Activated CD4-positive, alpha-beta T cell treated with anti-CD3 and anti-CD28 coated beads for 1 hour (primary cell): ENCODE results near the gene DMPK.

Experiments used
- DNase-seq: peaks from one replicate; pipeline ENCODE4 v3.0.0-alpha.2; 2020

DMPK gene, protein sequence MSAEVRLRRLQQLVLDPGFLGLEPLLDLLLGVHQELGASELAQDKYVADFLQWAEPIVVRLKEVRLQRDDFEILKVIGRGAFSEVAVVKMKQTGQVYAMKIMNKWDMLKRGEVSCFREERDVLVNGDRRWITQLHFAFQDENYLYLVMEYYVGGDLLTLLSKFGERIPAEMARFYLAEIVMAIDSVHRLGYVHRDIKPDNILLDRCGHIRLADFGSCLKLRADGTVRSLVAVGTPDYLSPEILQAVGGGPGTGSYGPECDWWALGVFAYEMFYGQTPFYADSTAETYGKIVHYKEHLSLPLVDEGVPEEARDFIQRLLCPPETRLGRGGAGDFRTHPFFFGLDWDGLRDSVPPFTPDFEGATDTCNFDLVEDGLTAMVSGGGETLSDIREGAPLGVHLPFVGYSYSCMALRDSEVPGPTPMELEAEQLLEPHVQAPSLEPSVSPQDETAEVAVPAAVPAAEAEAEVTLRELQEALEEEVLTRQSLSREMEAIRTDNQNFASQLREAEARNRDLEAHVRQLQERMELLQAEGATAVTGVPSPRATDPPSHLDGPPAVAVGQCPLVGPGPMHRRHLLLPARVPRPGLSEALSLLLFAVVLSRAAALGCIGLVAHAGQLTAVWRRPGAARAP

DNA sequence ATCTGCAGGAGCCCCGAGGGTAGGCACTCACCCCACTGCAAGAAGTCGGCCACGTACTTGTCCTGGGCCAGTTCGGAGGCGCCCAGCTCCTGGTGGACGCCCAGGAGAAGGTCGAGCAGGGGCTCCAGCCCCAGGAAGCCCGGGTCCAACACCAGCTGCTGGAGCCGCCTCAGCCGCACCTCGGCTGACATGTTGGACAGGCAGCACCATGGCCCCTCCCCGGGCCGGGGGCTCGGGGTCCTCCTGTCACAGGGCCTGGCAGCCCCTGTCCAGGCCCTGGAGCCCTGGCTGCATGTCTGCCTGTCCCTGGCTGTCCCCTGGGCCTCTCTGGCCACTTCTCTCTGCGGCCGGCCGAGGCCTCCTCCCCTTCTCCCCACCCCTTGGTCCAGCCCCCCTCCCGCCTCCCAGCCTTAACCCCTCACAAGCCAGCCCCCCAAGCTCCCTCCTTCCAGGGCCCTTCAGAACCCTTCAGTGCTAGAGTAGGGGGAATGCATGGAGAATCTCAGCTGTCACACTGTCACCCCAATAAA lies at the start of gene DMPK:
Gene DMPK, minus strand, starts transcription at position 329 of the 530 bp plus-strand sequence. Its CDS starts 138 bp downstream, at position 191.
- no peak for DNase-seq

DNA sequence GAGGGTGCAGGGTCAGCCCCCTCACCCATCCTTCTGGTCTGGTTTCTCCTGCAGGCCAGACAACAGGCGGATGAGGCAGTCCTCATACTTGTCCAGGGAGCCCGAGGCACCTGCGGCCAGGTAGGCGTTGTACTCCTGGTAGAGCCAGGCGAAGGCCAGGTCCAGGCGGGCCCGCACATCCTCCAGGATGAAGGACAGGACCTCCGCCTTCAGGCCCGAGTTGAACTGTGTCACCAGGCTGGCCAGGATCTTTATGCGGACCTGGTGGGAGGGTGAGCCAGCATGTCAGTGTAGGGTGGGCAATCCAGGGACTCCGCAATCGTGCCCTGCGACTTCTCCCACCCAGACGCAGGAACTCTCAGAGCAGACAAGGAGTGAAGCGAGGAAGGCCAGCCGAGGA lies 46.7 kb upstream of the DMPK start:
- DNase-seq = no peak

DNA sequence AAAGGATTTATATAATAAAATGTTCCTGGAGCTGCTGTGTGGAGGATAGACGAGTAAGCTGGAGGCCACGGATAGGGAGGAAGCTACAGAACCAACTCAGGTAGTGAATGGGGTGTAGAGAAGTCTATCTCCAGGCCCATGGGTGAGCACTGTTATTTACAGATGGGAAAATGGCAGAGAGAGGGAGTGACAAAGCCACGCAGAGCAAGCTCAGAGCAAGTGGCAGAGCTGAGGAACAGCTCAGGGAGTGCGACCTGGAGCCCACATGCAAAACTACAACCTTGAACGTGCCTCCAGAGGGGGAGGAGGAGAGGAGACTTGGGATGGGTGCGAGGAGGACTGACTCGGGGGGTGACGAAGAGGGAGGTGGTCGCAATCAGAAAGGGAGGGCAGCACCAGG lies 46.2 kb upstream of the DMPK start:
- DNase-seq = no peak

DNA sequence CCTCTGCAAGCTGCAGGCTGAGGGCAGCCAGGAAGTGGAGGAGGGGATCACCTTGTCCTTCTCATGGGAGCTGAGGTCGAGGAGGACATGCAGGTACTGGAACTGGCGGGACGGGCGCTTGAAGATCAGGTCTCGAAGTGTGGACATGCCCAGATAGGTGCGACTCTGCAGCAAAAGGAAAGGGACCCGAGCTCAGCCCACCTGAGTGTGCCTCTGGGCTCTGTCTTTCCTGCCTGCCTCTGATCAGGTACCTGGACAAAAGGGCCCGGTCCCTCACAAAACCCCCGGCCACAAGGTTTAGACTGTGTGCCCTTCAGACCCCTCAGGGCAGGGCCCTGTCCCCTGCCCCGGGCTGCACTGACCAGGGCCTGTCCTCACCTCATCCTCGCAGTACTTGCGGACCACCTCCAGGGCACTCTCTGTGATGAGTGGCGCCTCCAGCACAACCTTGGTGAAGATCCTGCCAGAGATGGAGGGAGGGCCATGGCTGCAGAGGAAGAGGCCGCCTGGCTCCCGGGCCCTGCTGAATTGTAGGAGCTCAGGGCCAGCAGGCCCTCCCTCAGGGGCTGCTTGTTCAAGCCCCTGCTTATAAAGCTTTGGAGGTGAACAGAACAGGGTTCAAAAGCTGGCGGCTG lies 45.3 kb upstream of the DMPK start:
- no peak for DNase-seq

DNA sequence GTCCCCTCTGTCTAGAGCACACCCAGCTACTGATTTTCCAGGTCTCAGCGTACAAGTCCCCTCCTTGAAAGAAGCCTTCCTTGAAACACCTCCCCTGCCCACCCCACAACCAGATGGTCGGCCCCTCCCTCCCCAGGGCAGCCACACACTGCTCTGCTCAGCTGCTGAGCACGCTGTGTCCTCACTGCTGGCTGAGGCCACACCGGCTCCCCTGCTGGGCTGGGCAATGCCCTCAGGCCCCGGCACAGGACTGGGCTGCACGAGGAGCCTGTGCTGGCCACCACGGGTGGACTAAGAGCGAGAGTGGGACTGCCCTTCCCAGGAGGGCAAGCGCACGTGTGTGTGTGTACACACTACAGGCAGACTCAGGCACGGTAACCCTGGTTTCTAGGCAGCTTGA lies 44.6 kb upstream of the DMPK start:
- no peak for DNase-seq

DNA sequence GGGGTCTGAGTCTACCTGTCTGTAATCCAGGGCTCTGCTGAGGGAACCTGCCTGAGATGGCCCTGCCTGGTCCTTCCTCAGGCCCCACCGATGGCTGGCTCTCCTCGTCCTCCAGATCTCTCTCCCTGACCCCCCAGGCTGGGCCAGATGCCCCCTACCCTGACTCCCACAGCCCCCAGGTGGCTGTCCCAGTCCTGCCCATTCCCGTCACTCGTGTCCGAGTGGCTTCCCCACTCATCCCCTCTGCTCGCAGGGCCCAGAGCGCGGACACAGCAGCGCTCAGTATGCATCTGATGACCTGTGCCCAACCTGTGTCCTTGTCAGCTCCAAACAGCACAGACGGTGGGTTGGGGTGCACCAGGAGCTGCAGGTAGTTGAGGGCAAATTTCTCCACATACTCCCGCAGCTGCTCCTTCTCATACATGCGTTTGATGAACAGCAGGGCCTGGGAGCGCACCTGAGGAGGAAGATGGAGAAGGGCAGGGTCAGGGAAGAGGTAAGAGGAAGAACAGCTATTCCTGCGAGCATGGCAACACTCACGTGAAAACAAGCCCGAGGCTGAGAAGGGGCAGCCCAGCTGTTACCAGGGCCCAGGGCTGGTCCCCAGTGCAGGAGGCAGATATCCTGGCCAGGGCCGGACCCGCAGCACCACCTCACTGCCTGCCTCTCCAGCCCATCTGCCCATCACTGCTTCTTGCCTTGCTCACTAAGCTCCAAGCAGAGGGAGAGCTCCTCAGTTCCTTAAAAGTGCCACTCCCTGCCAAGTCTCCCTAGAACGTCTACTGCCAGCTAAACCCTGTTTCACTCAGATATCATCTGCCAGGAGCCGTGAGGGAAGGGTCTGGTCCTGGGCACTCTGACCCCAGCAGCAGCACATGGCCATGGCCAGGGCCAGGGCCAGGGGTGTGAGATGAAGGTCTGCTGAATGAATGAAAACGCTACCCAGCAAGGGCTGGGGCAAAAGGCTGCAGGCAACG lies 43.9 kb upstream of the DMPK start:
- DNase-seq = no peak

DNA sequence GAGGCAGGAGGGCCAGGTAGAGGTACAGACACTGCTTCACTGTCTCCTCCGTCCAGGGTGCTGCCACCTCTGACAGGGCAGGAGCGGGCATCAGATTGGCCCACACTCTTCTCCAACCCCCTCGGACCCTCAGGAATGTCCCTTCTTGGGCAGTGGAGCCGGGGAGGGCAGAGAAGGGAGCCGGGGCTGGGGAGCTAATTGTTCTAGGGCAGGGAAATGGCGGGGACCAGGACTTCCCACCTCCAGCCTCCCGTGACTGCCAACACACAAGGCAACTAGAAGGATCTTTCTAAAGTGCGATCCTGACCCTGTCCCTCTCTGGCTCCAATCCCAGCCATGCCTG lies 42.9 kb upstream of the DMPK start:
- DNase-seq = no peak

DNA sequence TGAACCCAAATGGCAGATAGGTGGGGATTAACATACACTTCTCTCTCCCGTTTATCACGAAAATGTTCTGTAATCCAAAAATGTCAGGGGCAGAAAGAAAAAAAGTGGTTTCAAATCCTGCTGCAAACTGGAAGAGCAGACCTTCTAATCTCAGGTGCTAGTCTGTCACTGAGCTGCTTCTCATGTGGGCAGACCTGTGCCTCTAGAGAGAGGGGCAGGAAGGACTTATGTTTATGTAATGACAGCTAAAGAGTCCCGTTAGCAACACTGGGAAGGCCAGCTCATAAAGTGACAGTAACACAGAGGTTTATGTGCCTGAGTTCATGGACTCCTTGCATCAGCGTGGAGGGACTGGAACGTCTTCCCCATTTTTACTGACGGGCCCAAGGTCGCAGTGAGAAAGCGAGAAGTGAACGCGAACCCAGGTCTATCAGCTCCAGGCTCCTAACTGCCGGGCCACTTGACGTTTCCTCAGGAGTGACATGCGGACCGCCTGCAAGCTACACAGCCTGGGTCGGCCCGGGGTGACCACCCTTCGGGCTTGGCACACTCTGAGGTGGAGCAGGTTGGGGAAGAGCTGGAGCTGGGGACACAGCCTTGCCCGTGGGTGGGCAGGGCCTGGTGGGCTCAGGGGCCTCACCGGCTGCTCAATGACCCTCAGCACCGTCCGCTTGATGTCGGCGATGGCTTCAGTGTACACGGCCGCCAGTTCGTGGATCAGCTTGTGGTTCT lies 42.4 kb upstream of the DMPK start:
- no peak for DNase-seq

DNA sequence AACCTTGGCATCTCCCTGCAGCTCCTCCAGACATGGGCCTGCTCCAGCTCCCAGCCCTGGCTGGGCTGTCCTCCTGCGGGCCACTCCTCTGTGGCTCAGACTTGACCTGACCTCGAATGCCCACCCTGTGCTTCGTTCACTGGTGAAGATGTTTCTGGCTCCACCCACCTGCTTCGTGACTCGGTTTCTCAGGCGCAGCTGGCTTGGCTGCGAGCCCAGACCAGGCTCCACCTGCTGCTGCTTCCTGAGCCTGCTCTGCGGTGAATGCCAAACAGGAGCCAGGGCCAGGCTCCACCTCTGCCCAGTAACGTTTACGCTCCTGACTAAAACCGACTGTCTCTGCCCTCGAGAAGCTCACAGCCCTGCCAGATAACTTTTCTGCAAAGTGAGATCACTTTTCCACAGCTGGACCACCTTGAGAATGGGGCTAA lies 41.8 kb upstream of the DMPK start:
- DNase-seq = no peak

DNA sequence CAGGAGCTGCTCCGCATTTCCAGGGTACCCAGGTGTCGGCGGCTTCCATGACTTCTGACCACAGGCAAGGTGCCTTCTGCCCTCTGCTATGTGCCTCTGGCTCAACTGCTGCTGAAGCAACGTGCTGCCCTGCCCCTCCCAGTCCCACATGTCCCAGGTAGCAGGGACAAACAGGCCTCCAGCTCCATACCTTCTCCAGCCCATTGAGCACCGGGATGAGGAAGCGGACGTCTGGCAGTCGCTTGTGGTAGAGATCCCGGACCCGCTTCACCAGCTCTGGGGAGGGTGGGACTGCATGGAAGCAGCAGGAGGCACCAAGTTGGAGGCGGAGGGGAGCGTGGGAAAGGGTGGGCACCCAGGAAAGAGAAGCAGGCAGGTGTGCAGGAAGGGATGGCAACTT lies 40.9 kb upstream of the DMPK start:
- no peak for DNase-seq

DNA sequence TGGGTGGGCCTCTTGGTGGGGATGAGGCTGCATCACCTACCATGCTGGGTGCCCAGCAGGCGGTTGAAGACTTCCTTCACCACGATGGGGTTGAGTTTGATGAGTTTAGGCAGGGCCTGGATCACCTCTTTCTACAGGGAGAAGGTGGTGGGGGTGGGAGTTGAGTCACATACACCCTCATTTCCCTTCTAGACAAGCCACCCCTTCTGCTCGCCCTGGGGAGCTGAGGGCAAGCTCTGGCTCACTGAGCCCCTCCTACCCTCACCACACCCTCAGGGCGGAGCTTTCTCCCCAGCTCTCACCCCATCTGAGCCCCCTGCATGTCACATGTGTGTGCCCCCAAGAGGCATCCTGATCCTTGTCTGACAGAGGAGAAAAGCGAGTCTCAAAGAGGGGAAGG lies 40.4 kb upstream of the DMPK start:
- no peak for DNase-seq

DNA sequence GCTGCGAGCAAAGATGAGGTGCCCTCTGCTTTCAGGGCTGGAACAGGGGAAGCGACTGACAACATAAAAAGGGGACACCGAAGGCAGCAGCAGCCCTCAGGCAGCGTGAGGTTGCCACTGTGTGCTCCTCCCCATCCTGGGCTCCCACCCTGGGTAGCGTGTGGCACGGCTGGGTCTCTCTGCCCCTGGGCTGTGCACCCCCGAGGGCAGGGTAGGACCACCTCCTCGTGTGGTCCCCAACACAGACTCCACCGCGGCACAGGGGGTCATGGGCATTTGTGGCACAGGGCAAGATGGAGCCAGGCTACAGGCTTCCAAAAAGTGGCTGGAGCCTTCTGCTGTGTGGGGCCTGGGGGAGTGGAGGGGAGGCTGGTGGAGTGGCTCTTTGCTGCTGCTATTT lies 39.3 kb upstream of the DMPK start:
- no peak for DNase-seq

DNA sequence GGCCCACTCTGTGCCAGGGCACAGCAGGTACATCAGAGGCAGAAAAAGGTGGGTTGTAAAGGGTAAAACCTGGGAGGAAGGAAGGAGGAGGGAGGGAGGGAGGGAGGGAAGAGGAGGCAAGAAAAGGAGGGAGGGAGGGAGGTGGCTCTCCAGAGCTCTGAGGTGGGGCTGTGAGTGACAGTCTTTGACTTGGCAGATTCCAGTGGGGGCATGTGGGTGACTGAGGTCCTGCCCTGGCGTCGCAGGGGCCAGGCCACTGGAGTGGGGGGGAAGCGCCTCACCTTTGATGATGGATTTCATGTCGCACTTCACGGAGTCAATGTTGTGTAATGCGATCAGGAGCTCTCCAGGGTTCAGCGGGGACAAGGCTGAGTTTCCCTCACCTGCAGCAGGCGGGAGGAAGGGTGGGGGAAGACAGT lies 38.8 kb upstream of the DMPK start:
- DNase-seq = no peak

DNA sequence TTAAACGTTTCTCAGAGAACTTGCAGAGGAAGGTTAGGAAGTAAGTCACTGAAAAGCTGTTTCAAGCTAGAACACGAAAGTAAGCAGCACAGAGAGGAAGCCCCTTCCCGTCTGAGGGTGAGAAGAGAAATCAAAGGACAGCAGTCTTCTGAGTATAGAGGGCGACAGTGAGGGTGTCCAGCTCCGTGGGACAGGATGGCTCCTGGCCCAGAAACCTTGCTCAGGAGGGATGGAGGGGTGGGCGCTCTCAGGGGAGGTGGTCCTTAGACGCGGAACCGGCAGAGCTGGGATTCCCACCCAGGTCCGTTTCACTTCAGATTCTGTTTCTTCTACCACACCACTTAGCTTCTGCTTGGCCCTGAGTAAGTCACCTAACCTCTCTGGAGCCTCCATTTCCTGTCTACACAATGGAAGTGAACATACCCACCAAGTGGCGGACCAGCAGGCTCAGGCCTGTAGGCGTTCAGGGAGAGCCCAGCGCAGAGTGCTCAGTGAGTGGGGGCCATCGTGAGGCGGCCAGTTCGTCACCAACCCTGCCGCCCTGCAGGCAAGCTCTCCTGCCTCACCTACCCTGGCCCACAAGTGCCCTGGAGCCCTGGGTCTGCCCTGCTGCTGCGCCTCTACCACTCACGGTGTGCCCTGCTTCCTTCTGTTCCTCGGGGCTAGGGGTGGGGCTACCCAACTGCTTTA lies 38.3 kb upstream of the DMPK start:
- no peak for DNase-seq

DNA sequence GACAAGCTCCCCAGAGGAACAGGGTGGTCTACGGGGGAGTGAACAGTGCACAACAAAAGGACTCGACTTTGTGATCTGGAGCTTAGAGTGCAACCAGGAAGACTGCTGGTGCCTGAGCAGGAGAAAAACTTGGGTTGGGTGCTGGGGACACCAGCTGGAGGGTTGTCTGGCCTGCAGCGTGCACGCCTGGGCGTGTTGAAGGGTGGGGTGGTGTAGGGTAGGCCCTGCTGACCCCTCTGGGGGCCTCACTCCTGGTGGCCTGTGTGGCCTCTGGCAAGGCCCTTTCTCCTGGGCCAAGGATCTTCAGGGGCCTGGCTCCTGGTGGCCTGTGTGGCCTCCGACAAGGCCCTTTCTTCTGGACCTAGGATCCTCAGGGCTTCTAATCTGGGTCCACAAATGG lies 37.5 kb upstream of the DMPK start:
- no peak for DNase-seq

DNA sequence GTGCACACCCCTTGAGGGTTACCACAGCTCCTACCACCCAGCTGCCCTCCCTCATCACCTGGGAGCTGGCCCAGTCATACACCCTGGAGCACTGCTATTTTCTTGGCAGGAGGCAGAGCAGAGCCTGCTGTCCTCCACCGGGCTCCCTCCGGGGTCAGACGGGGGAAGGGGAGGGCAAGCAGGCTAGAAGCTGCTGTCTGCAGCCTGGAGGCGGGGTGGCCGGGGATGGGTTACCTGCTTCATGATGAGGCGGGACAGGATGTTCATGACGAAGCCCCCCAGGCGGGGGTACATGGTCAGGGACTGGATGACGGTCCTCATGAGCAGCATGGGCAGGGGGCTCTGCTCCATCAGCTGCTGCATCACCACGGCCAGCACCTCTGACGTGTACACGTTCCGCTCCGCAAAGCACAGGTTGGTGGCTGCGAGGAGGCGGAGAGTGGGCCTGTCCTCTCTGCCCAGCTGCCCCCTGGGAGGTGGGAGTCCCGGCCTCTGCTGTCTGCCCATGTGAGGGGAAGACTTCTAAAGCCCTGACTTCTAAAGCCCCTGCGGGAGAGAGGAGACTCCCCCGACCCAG lies 35.5 kb upstream of the DMPK start:
- DNase-seq = no peak

DNA sequence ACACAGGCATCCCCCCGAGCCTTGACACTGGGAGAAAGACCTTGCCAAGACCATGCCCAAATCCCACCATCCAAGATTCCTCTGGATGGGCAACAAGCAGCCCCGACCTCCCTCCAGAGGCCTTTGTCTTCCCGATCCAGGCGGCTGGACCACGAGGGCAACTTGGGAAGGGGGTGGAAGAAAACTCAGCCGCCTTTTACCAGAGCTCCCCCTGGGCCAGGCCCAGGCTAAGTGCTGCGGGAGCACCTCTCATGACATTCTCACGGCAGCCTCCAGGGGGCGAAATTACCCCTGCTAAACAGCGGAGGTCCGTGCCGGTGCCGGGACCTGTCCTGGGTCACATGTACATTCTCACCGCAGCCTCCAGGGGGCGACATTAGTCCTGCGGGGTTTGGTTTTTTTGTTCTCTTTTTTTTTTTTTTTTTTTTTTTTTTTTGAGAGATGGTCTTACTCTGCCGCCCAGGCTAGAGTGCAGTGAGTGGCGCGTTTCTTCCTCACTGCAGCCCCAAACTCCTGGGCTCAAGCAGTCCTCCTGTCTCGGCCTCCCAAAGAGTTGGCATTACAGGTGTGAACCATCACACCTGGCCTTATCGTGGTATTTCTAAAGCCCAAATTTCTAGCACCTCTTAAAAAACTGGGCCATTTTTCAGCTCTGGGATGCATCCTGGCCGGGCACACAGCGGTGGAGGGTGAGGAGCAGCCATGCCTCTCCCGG lies 34.9 kb upstream of the DMPK start:
- DNase-seq = peak; percentile 89

DNA sequence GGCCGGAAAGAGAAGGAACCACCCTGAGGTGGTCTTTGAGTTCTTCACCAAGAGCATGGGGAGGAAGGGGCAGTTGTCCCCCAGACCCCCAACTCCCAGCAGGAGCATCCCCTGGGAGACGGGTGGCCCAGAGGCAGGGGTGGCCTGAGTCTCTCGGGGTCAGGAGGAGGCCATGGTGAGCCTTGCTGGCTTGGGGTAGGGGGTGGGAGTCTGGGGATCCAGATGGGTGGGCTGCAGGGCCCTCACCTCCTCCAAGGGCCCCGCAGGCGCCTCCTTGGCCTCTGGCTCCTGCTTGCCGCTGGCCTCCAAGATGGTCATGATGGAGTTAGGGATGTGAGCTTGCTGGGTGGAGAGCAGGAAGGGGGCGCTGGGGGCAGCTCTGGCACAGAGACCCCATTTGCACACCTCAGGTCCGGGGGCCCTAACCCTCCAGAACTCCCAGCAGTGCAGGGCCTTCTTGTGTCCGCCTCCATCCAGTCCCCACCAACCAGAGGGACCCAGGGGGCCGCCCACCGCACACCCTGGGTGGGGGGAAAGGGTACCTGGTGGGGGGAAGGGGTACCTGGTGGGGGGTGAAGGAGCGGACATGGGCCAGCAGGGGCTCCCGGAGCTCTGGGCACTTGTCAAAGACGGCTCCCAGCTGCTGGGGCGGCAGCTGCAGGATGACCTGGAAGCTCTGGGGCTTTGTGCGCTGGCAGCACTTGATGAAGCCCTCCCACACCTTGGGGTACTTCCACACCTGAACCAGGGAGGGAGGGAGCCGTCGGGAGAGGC lies 34.1 kb upstream of the DMPK start:
- DNase-seq = no peak

DNA sequence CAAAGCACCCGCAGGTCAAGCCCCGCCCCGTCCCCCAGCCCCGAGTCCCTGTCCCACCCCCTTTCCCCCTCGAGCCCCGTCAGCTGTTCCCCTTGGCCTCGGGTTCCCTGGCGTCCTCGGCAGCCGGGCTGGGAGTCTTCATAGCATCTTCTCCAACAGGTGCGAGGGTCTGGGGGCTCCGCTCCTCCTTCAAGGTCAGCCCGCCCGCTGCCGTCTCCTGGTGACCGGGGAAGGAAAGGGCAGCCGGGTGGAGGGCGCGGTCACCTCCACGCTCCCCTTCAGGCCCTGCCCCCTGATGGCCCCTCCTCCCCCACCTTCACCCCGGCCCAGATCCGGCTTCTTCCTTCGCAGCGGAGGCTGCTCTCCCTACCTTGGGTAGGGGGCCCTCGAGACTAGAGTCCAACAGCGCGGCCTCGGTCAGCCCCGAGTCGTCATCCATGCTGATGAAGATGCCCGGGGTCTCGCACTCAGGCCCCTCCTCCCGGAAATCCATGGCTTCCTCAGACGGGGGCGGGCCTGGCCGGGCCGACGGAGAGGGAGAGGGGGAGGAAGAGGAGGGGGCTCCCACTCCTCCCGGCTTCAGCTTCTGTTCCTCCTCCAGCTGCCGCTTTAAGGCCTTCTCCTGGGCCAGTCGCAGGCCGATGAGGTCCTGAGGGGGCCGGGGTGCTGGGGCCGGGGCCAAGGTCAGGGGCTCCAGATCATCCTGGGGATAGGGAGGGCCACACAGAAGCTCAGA lies 33.4 kb upstream of the DMPK start:
- no peak for DNase-seq
